ENCODE measurements around the gene DCDC2.

DNA sequence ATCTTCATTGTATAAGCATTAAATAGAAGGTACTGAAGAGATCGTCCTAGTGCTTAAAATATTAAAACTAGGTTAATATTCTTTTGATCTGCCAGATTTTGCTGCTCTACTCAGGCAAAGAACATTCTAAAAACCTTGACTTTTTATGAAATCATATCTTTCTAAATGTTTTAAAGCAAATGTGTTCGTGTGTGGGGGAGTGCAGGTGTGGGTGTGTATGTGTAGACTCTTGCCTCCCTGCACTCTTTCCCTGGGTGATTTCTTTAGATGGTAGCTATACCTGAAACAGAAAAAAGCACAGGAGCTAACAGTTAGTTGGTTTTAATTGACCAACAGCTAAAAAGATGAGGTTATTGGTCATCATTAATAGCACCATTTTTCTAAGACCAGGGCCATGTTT is 226.1 kb downstream of the DCDC2 start:
- no peak for TF ChIP-seq POLR2A (IDR thresholded peaks at IDR 0.05)
- TF ChIP-seq, protein P1, sequence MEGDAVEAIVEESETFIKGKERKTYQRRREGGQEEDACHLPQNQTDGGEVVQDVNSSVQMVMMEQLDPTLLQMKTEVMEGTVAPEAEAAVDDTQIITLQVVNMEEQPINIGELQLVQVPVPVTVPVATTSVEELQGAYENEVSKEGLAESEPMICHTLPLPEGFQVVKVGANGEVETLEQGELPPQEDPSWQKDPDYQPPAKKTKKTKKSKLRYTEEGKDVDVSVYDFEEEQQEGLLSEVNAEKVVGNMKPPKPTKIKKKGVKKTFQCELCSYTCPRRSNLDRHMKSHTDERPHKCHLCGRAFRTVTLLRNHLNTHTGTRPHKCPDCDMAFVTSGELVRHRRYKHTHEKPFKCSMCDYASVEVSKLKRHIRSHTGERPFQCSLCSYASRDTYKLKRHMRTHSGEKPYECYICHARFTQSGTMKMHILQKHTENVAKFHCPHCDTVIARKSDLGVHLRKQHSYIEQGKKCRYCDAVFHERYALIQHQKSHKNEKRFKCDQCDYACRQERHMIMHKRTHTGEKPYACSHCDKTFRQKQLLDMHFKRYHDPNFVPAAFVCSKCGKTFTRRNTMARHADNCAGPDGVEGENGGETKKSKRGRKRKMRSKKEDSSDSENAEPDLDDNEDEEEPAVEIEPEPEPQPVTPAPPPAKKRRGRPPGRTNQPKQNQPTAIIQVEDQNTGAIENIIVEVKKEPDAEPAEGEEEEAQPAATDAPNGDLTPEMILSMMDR (IDR thresholded peaks at IDR 0.05), result no peak
